Measurements from ENCODE around the gene ZNF516.

GRCh38 chr18:76514573-76514972 is 19.5 kb upstream of the ZNF516 start:
- TF ChIP-seq SP1 (IDR thresholded peaks at IDR 0.05): no peak
- TF ChIP-seq MAX (IDR thresholded peaks at IDR 0.05): no peak
- no peak for TF ChIP-seq YY1 (IDR thresholded peaks at IDR 0.05)
- TF ChIP-seq CTCF (IDR thresholded peaks at IDR 0.05; ENCODE audit: low read depth, low read length, missing input control): no peak

Measured in liver (tissue), 3 donors.